ENCODE data around the gene USP19. TPM values are rescaled to one million over a fixed set of nuclear protein-coding genes. Genes with fewer than 3 reads are reported as not detected.
A peak's percentile ranks its signal among the peaks of the same experiment; 100 is the strongest.

USP19 gene
- total RNA-seq, 1 donor from 2014 or later = 81.1 TPM

DNA sequence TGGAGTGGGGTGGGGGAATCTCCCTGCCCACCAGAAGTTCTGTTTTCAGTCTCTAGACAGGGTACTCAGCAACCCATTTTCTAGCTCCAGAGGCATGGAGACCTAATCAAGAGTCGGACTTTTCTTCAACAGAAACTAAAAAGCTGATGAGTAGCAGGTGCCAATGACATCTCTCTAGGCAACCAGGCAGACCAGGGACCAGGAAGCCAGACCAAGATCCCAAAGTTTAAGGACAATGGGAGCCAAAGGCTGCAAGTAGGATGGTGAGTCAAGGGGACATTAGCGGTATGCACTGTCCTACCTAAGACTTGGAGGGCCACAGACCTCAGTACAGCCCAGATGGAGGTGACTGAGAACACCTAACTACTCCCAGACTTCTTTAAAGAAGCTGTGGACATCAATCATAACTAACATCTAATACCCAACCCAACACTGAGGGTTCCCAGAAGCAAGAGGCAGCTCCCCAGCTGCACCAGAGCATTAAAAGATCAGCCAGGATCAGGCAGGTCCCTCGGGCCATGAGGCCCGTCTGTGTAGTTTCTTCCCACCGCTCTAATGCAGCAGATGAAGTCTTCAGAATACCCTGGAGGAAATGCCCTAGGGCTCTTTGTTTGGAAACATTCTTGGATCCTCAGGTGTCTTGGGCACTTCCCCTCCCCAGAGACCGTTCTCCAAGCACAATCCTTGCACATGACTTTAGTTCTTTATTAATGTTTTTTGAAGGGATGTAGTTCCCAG lies 44.5 kb upstream of the USP19 start:
- no peak for DNase-seq (ENCODE audit: low spot score, unreplicated experiment)
- Mint-ChIP-seq H3K9me3 (ENCODE audit: low read depth) (no peaks in the 10 kb centered on the region), H3K4me1 (ENCODE audit: low read depth) (peaks cover 10% of the 10 kb centered on the region), H3K27ac (peak overlapping the region; percentile 93), H3K4me3 (ENCODE audit: low read depth) (peak overlapping the region; percentile 93), H3K36me3 (ENCODE audit: insufficient read depth) (peaks cover 1% of the 10 kb centered on the region), H3K27me3 (peaks cover 5% of the 10 kb centered on the region)
- TF ChIP-seq, protein P1, sequence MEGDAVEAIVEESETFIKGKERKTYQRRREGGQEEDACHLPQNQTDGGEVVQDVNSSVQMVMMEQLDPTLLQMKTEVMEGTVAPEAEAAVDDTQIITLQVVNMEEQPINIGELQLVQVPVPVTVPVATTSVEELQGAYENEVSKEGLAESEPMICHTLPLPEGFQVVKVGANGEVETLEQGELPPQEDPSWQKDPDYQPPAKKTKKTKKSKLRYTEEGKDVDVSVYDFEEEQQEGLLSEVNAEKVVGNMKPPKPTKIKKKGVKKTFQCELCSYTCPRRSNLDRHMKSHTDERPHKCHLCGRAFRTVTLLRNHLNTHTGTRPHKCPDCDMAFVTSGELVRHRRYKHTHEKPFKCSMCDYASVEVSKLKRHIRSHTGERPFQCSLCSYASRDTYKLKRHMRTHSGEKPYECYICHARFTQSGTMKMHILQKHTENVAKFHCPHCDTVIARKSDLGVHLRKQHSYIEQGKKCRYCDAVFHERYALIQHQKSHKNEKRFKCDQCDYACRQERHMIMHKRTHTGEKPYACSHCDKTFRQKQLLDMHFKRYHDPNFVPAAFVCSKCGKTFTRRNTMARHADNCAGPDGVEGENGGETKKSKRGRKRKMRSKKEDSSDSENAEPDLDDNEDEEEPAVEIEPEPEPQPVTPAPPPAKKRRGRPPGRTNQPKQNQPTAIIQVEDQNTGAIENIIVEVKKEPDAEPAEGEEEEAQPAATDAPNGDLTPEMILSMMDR (IDR thresholded peaks at IDR 0.05; ENCODE audit: unreplicated experiment) = no peak

DNA sequence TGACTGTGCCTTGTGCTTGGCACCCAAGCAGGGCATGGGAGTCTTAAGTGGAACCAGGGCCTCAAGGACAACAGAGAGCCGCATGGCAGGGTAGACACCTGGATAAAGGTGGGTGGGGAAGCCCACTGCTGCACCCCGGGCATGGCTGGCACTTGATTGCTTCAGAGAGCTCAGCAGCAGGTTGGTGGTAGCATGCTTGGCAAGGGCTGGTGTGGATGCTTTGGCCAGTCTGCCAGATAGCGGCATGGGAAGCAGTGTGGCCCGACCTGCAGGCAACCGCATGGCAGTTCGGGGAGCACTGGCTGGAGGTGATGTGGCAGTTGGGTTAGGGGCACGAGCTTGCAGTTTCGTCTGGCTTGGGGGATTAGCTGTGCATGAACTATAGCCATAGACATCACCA lies 43.0 kb upstream of the USP19 start:
- Mint-ChIP-seq H3K27ac (no peak overlapping the region), H3K9me3 (ENCODE audit: low read depth) (no peaks in the 10 kb centered on the region), H3K27me3 (peaks cover 5% of the 10 kb centered on the region), H3K36me3 (ENCODE audit: insufficient read depth) (peaks cover 1% of the 10 kb centered on the region), H3K4me3 (ENCODE audit: low read depth) (no peak overlapping the region), H3K4me1 (ENCODE audit: low read depth) (peaks cover 9% of the 10 kb centered on the region)
- no peak for DNase-seq (ENCODE audit: low spot score, unreplicated experiment)
- TF ChIP-seq, protein P1 (IDR thresholded peaks at IDR 0.05; ENCODE audit: unreplicated experiment) = no peak

GRCh38 chr3:49162751-49163419 lies 42.3 kb upstream of the USP19 start:
- Mint-ChIP-seq H3K27me3 (peaks cover 2% of the 10 kb centered on the region), H3K9me3 (ENCODE audit: low read depth) (no peaks in the 10 kb centered on the region), H3K36me3 (ENCODE audit: insufficient read depth) (peaks cover 1% of the 10 kb centered on the region), H3K27ac (no peak overlapping the region), H3K4me1 (ENCODE audit: low read depth) (peaks cover 12% of the 10 kb centered on the region), H3K4me3 (ENCODE audit: low read depth) (no peak overlapping the region)
- TF ChIP-seq, protein P1 (IDR thresholded peaks at IDR 0.05; ENCODE audit: unreplicated experiment) = no peak
- DNase-seq (ENCODE audit: low spot score, unreplicated experiment) = no peak

DNA sequence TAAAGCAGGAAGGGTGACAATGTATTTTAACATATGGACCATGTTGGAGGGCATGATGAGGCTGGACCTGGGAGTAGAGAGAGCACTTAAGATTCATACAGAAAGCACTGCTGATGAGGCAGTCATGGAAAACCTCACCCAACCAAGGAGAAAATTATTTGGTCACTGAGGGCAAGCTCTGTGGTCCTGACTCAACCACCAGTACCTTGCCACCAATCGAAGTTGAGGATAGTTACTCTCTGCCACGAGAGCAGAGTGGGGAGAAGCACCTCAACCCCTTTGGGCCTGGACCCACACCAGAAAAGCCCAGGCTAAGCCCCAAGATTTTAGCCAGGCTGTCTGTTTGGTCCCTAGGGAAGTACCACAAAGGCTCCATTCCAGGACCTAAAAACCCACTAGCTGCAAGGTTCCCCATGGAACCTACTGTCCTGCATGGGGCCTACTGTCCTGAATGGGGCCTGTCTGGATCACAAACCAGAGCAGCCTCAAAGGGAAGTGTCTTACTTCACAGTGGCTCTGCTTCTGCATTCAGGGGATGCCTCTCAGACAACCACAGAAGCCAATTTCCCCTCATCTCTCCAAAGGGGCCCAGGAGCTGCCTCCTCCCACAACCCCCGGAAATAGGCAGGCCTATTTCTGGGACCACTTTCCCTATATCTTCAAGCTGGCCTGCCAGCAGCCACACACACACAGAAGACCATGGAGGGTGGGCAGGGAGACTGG lies 41.3 kb upstream of the USP19 start:
- no peak for DNase-seq (ENCODE audit: low spot score, unreplicated experiment)
- Mint-ChIP-seq H3K4me3 (ENCODE audit: low read depth) (no peak overlapping the region), H3K27ac (no peak overlapping the region), H3K4me1 (ENCODE audit: low read depth) (peaks cover 12% of the 10 kb centered on the region), H3K9me3 (ENCODE audit: low read depth) (no peaks in the 10 kb centered on the region), H3K27me3 (no peaks in the 10 kb centered on the region), H3K36me3 (ENCODE audit: insufficient read depth) (peaks cover 1% of the 10 kb centered on the region)
- TF ChIP-seq, protein P1 (IDR thresholded peaks at IDR 0.05; ENCODE audit: unreplicated experiment) = no peak

DNA sequence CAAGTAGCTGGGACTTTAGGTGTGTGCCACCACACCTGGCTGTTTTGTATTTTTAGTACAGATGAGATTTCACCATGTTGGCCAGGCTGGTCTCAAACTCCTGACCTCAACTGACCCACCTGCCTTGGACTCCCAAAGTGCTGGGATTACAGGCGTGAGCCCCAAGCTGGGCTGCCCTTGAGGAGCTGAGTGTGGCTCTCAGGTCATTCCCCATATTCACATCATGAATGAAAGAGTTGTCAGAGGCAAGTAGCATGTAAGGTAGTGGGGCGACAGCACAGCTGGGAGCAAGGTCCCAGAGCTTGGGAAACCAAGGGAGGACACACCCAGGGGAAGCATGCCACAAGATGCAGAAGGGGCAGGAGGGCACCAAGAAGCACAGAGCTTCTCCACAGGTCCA lies 40.6 kb upstream of the USP19 start:
- Mint-ChIP-seq H3K36me3 (ENCODE audit: insufficient read depth) (peaks cover 1% of the 10 kb centered on the region), H3K27ac (no peak overlapping the region), H3K4me3 (ENCODE audit: low read depth) (no peak overlapping the region), H3K9me3 (ENCODE audit: low read depth) (no peaks in the 10 kb centered on the region), H3K4me1 (ENCODE audit: low read depth) (peaks cover 12% of the 10 kb centered on the region), H3K27me3 (no peaks in the 10 kb centered on the region)
- DNase-seq (ENCODE audit: low spot score, unreplicated experiment) = no peak
- TF ChIP-seq, protein P1 (IDR thresholded peaks at IDR 0.05; ENCODE audit: unreplicated experiment) = no peak

All from progenitor cell of endocrine pancreas (in vitro differentiated cells).